Activated CD4-positive, alpha-beta T cell treated with anti-CD3 and anti-CD28 coated beads for 1 hour (primary cell): ENCODE results near the gene PEX12.
"Not testable (repeated sequence)": the region's sequence is repeated elsewhere in the genome, so short reads cannot be mapped to it uniquely, and the experiment has no call there.

Experiments used
- DNase-seq: peaks from one replicate; pipeline ENCODE4 v3.0.0-alpha.2; 2020

Gene PEX12

DNA sequence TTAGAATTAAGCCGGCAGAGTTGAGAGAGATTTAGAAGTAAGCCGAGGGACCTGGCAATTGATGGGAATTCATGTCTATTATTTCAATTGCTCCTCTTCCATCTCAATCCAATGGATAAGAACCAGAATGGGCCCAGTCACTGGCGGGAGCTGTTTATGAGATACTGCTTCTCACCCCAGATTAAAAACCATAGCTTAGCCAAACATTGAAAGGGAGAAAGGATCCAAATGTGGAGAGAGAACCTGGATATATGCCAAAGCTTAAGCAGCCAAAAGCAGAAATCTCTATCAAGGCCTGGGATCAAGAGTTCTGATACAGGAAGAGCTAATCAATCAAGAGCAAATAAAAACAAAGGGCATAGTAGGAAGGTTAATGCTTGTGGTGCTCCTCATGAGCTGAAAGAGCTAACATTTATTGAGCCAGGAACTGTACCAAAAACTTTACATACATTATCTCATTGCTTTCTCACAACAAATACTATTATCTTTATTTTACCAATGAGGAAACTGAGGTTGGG, 43.7 kb downstream of the PEX12 start:
- no peak for DNase-seq

DNA sequence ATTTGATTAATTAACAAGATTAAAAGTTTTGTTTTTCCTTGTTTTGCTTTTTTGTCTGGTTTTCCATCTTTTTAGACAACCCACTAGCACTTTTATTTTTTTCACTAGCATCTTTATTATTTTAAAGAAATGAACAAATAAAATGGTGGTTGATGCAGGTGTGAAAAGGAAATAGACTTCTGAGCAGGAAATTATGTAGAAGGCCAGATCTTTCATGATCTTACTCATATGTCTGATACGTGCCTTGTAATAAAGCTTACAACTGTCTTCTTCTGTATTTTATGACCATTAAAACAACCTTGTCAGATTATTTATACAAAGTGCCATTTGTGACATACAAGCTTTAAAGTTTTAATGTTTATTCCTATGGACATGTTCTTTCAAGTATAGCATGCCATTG, 47.2 kb downstream of the PEX12 start:
- DNase-seq, result no peak

- no peak for DNase-seq
Observed at GRCh38 chr17:35529866-35530265, 48.5 kb downstream of the PEX12 start.

- DNase-seq, result not testable (repeated sequence)
Observed at GRCh38 chr17:35529326-35529725, 49.0 kb downstream of the PEX12 start.
